HepG2 (cell line): ENCODE results near the gene RPL36AL. TPM values are rescaled to one million over a fixed set of nuclear protein-coding genes. Genes with fewer than 3 reads are reported as not detected.
"Not testable (repeated sequence)": the region's sequence is repeated elsewhere in the genome, so short reads cannot be mapped to it uniquely, and the experiment has no call there.

Experiments used
- ATAC-seq: fragments of 200-7000 bp; cut with Tn5 transposase; 3 replicates; pipeline ENCODE4 v1.9.1; 2020; ENCODE audit warnings: mild to moderate bottlenecking, moderate library complexity
- BruUV-seq: library from RNA; stranded (reverse); fragments of 400-500 nt; replicated peaks from 2 replicates; lab custom pipeline; 2021; lab: Mats Ljungman, UMichigan
- CTCF ChIA-PET: fragments of 300-600 bp; formaldehyde crosslinking; extraction: SDS; loops from one replicate; lab custom pipeline; 2021; ENCODE audit warnings: low total read pairs, inconsistent platforms, low intra/inter-chr PET ratio; lab: Yijun Ruan, JAX
- POLR2A ChIA-PET: fragments of 350-600 bp; sonication (Branson Sonifier 250); formaldehyde crosslinking; loops from one replicate; lab custom pipeline; 2020; ENCODE audit warnings: antibody characterized with exemption, inconsistent platforms; lab: Yijun Ruan, JAX
- DNase-seq: peaks from one replicate; pipeline ENCODE4 v3.0.0-alpha.2; 2015; ENCODE audit warnings: low spot score
- FAIRE-seq: peaks from 3 replicates; lab custom pipeline; 2011; peaks lifted over from hg19 to GRCh38; lab: Jason Lieb, UNC
- H2AFZ ChIP-seq: one replicate; pipeline ENCODE4 v1.6.1; 2011; ENCODE audit warnings: low read length, inconsistent platforms
- H3K27ac ChIP-seq: fragments of 300-600 bp; 3 replicates; pipeline ENCODE4 v1.8.0; 2011; ENCODE audit warnings: mixed run types, mild to moderate bottlenecking, mixed read lengths, low read length, inconsistent platforms; ENCODE audit not compliant: insufficient read depth; ENCODE audit errors: extremely low read length
- H3K27me3 ChIP-seq, 2 experiments: fragments of 200-600 bp in 1 of 2; 2 replicates in 1 of 2; 3 replicates in 1 of 2; pipeline versions ENCODE4 v1.6.0 to v1.8.0; 2011; ENCODE audit warnings: low read length in 2 of 2, mild to moderate bottlenecking in 2 of 2, moderate library complexity in 2 of 2, inconsistent platforms in 1 of 2; ENCODE audit not compliant: insufficient read depth in 2 of 2, control insufficient read depth in 1 of 2
- H3K36me3 ChIP-seq, 2 experiments: fragments of 200-600 bp in 1 of 2; replicated peaks in 1 of 2; 2 replicates in 1 of 2; 3 replicates in 1 of 2; pipeline versions ENCODE4 v1.5.1 to v1.8.0; 2011; ENCODE audit warnings: low read length in 2 of 2, inconsistent platforms in 1 of 2; ENCODE audit not compliant: insufficient read depth in 2 of 2, control insufficient read depth in 1 of 2
- H3K4me1 ChIP-seq: 2 replicates; pipeline ENCODE4 v1.5.1; 2012; ENCODE audit warnings: low read length, inconsistent platforms; ENCODE audit not compliant: insufficient read depth
- H3K4me2 ChIP-seq: 2 replicates; pipeline ENCODE4 v1.6.0; 2011; ENCODE audit warnings: low read depth, low read length, inconsistent platforms
- H3K4me3 ChIP-seq, 3 experiments: fragments of 200-600 bp in 1 of 3; sonication (generic), shearing (Covaris generic) in 1 of 3; replicated peaks in 1 of 3; 2 replicates each; pipeline ENCODE4 v1.5.1; 2011 to 2016; ENCODE audit warnings: low read length in 3 of 3, inconsistent platforms in 2 of 3, low read depth in 2 of 3, mild to moderate bottlenecking in 2 of 3, control low read depth in 1 of 3, mixed read lengths in 1 of 3; ENCODE audit not compliant: insufficient read depth in 1 of 3
- H3K79me2 ChIP-seq: one replicate; pipeline ENCODE4 v1.6.1; 2011; ENCODE audit warnings: low read length, inconsistent platforms; ENCODE audit not compliant: insufficient read depth
- H3K9ac ChIP-seq: 2 replicates; pipeline ENCODE4 v1.6.0; 2011; ENCODE audit warnings: mild to moderate bottlenecking, low read depth, low read length, inconsistent platforms; ENCODE audit not compliant: insufficient read depth
- H3K9me3 ChIP-seq: 2 replicates; pipeline ENCODE4 v1.5.1; 2012; ENCODE audit warnings: mild to moderate bottlenecking, low read length
- H4K20me1 ChIP-seq: 2 replicates; pipeline ENCODE4 v1.6.0; 2011; ENCODE audit warnings: inconsistent platforms, mild to moderate bottlenecking, low read length, moderate library complexity; ENCODE audit not compliant: insufficient read depth
- CHD2 ChIP-seq: IDR thresholded peaks from 2 replicates; pipeline ENCODE4 v1.6.1; 2011; ENCODE audit warnings: low read depth, low read length, improper control_type of control experiment
- FOSL1 ChIP-seq: sonication (generic); formaldehyde crosslinking; IDR thresholded peaks from 2 replicates; pipeline ENCODE4 v1.9.0; 2021; ENCODE audit warnings: missing genetic modification reagents, borderline replicate concordance
- JUND ChIP-seq: sonication (generic); formaldehyde crosslinking; IDR thresholded peaks from 2 replicates; pipeline ENCODE4 v1.8.0; 2022; ENCODE audit warnings: mild to moderate bottlenecking, missing genetic modification reagents
- NFRKB ChIP-seq: fragments of 450-650 bp; IDR thresholded peaks from 2 replicates; pipeline ENCODE4 v1.6.1; 2017
- SP2 ChIP-seq: sonication (generic); formaldehyde crosslinking; IDR thresholded peaks from 2 replicates; pipeline ENCODE4 v1.5.1; 2020; ENCODE audit warnings: mild to moderate bottlenecking, missing genetic modification reagents
- ZNF136 ChIP-seq: sonication (generic); formaldehyde crosslinking; IDR thresholded peaks from 2 replicates; pipeline ENCODE4 v1.8.1; 2022; ENCODE audit warnings: low read depth, mild to moderate bottlenecking, moderate library complexity, missing genetic modification reagents
- ZNF180 ChIP-seq: sonication (generic); formaldehyde crosslinking; IDR thresholded peaks from 2 replicates; pipeline ENCODE4 v1.4.0; 2020; ENCODE audit warnings: low read depth, missing genetic modification reagents, borderline replicate concordance
- WGBS: methylation state at CpG from one replicate; pipeline ENCODE4 v1.1.6; 2017; ENCODE audit warnings: low lambda C conversion rate; 5-methylcytosine and 5-hydroxymethylcytosine counted together
- in situ Hi-C: cut with HindIII; loops from 2 replicates; pipeline ENCODE4 v1.10.0; 2017; ENCODE audit warnings: low pct_unique_long_range_greater_than_20kb; ENCODE audit not compliant: extremely low pct_ligation_motif_present
- intact Hi-C: fragments of 100-400 bp; cut with micrococcal nuclease; formaldehyde crosslinking; loops from one replicate; pipeline ENCODE4 v1.10.0; 2022; ENCODE audit not compliant: unreplicated experiment
- polyA plus RNA-seq, 8 experiments: library from polyadenylated mRNA; depleted of rRNA in 3 of 8; stranded (reverse) in 7 of 8; unstranded in 1 of 8; fragments of >200 nt; fragmentation: Illumina TruSeq in 4 of 8; extraction: Trizol in 4 of 8; gene quantifications; 2 replicates each; pipeline versions ENCODE4 v1.2.1 to v1.2.3, GENCODE V29; 2011 to 2016; ENCODE audit warnings: low read depth in 4 of 8, missing spikeins in 1 of 8, mixed read lengths in 1 of 8; ENCODE audit not compliant: insufficient read depth in 1 of 8
- total RNA-seq, 5 experiments: library from RNA; depleted of rRNA; stranded (reverse); fragments of >200 nt; fragmentation: Illumina TruSeq; extraction: Trizol; gene quantifications; 2 replicates each; pipeline ENCODE4 v1.2.3, GENCODE V29; 2016; ENCODE audit warnings: low read depth in 1 of 5

Gene RPL36AL
- total and polyA plus RNA-seq, 2 of the 13 experiments (the other 11 are each of a cell fraction or from before 2014, with no cell fraction given), result 90.0 to 294 TPM

DNA sequence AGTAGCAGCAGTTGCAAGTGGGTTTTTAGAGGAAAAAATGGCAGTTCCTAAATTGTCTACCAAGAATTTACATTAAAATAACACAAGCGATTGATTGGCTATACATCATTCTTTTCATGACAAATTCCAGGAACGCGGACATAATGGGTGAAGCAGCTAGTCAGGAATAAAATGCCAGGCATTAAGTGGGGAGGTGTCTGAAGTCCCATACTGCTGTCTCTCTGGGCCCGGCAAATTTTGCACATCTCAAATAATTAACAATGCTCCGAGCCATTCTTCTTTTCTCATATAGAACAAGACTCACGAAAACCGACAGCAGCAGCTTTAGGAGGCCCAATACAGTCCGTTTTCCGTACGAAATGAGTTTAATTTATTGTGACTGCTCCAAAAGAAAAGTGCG, 696 bp downstream of the RPL36AL start (continued):
- no peak for TF ChIP-seq JUND (CRISPR knock-in tag)
- no peak for TF ChIP-seq NFRKB
- no peak for TF ChIP-seq CHD2
- TF ChIP-seq ZNF180 (CRISPR knock-in tag), result no peak
- TF ChIP-seq ZNF136 (CRISPR knock-in tag), result no peak
- no peak for TF ChIP-seq FOSL1 (CRISPR knock-in tag)

DNA sequence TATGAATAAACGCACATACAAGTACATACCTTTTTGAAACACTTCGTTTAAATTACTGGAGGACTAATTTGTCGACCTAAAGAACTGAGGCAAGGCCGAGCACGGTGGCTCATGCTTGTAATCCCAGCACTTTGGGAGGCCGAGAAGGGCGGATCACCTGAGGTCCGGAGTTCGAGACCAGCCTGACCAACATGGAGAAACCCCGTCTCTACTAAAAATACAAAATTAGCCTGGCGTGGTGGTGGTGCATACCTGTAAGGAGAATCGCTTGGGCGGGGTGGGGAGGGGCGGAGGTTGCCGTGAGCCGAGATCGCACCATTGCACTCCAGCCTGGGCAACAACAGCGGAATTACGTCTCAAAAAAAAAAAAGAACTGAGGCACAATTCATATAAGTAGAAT, 1.2 kb downstream of the RPL36AL start:
- Histone ChIP-seq H3K4me2 (peak overlapping the region; percentile 74), H3K79me2 (peaks cover 58% of the 10 kb centered on the region), H3K27ac (peak overlapping the region; percentile 94), H3K36me3 (peaks cover 0 to 14% of the 10 kb centered on the region in 2 experiments; a peak in 2 of 5 replicates), H3K9ac (peak overlapping the region; percentile 96), H4K20me1 (peaks cover 12% of the 10 kb centered on the region), H3K4me3 (peak overlapping the region; percentile 79 to 92 (median 92)), H3K4me1 (peaks cover 59% of the 10 kb centered on the region)
- FAIRE-seq, H3K9me3 ChIP-seq, H3K27me3 ChIP-seq, CTCF ChIA-PET, intact Hi-C loops, DNase-seq, ATAC-seq, H2AFZ ChIP-seq, BruUV-seq, in situ Hi-C loops: not testable (repeated sequence)
- WGBS, result 26% methylated on average over 19 of the region's 19 CpGs
- POLR2A ChIA-PET, result interaction anchor here (3.4 kb wide), 1 partner anchor 21 kb away, joined by 62 read pairs; the partner anchor contains the start of gene LRR1
- 0 out of 2 replicates have a peak, but pooled peaks have one; percentile 28 for TF ChIP-seq SP2 (CRISPR knock-in tag)
